Posterior cingulate gyrus (tissue), 11 donors: ENCODE data around the gene ZNF850.

Experiments
- DNase-seq, 10 donors: peaks; one replicate each; pipeline versions ENCODE4 v3.0.0 to v3.0.0-alpha.2; 2020 to 2021; ENCODE audit warnings: mixed read lengths in 3 of 10
- intact Hi-C: fragments of 100-400 bp; cut with DNase I; formaldehyde crosslinking; loops from one replicate; pipeline ENCODE4 v1.15.1; 2023

The ZNF850 gene

GRCh38 chr19:36709423-36709822 is 63.2 kb downstream of the ZNF850 start:
- intact Hi-C loops: no loop called here
- DNase-seq: no peak

GRCh38 chr19:36707134-36707533 is 65.5 kb downstream of the ZNF850 start:
- no peak for DNase-seq
- intact Hi-C loops: no loop called here

- intact Hi-C loops: loop anchor here (5.0 kb wide), 1 partner anchor 164 kb away; the partner anchor contains the start of gene ZNF345
- DNase-seq: no peak
These were observed 84.5 kb downstream of the ZNF850 start for GRCh38 chr19:36688058-36688457.

- DNase-seq: peak; percentile 96 to 100 (median 98)
- intact Hi-C loops: loop anchor here (5.0 kb wide), 1 partner anchor 165 kb away; the partner anchor contains the start of gene ZNF345
These were observed 85.2 kb downstream of the ZNF850 start, which contains the start of gene ZNF567 for GRCh38 chr19:36687214-36688056. Gene ZNF567, plus strand, starts transcription at chr19:36687612. Its CDS starts 7,256 bp downstream, at chr19:36694868.

GRCh38 chr19:36686365-36687213 is 86.0 kb downstream of the ZNF850 start:
- intact Hi-C loops: loop anchor here (5.0 kb wide), 1 partner anchor 166 kb away; the partner anchor contains the start of gene ZNF345
- DNase-seq: peak in 5 of 10 donors; percentile 12 to 83 (median 28)

- no peak for DNase-seq
- intact Hi-C loops: loop anchor here (5.0 kb wide), 1 partner anchor 166 kb away; the partner anchor contains the start of gene ZNF345
These were observed 86.8 kb downstream of the ZNF850 start for GRCh38 chr19:36685835-36686234.

GRCh38 chr19:36679455-36679854 is 93.2 kb downstream of the ZNF850 start:
- intact Hi-C loops: no loop called here
- no peak for DNase-seq

- no peak for DNase-seq
- intact Hi-C loops: no loop called here
These were observed 98.4 kb downstream of the ZNF850 start for GRCh38 chr19:36674201-36674600.

GRCh38 chr19:36672368-36672767 is 100.2 kb downstream of the ZNF850 start:
- intact Hi-C loops: no loop called here
- no peak for DNase-seq

GRCh38 chr19:36668646-36669045 is 104.0 kb downstream of the ZNF850 start:
- intact Hi-C loops: loop anchor here (10.0 kb wide), 1 partner anchor 246 kb away; the partner anchor contains the start of genes ZNF568 and ZNF829
- DNase-seq: no peak

GRCh38 chr19:36665832-36666231 is 106.8 kb downstream of the ZNF850 start:
- no peak for DNase-seq
- intact Hi-C loops: loop anchor here (10.0 kb wide), 1 partner anchor 249 kb away; the partner anchor contains the start of genes ZNF568 and ZNF829
